ENCODE results near the gene SERTAD3.

The SERTAD3 gene

GRCh38 chr19:40403262-40403984 is 40.7 kb downstream of the SERTAD3 start:
- WGBS = 1% methylated on average over 37 of the region's 41 CpGs
- Histone ChIP-seq H3K9ac (ENCODE audit: low read depth, low read length) (peak overlapping the region; percentile 57), H3K27me3 (ENCODE audit: insufficient read depth, low read length) (no peaks in the 10 kb centered on the region)

GRCh38 chr19:40400559-40400958 is 43.6 kb downstream of the SERTAD3 start:
- Histone ChIP-seq H3K36me3 (ENCODE audit: insufficient read depth, low read length) (no peaks in the 10 kb centered on the region), H3K27me3 (ENCODE audit: insufficient read depth, low read length) (no peaks in the 10 kb centered on the region), H3K9me3 (ENCODE audit: insufficient read depth, low read depth, low read length) (no peaks in the 10 kb centered on the region), H3K27ac (ENCODE audit: low read depth, low read length) (no peak overlapping the region), H3K4me1 (ENCODE audit: insufficient read depth, low read length) (no peaks in the 10 kb centered on the region), H3K4me3 (ENCODE audit: low read length) (no peak overlapping the region), H3K9ac (ENCODE audit: low read depth, low read length) (no peak overlapping the region)
- WGBS = 89% methylated on average over 2 of the region's 3 CpGs

More at GRCh38 chr19:40403262-40403984, 40.7 kb downstream of the SERTAD3 start:
- no peaks in the 10 kb centered on the region for H3K36me3 ChIP-seq (ENCODE audit: insufficient read depth, low read length)
- no peaks in the 10 kb centered on the region for H3K9me3 ChIP-seq (ENCODE audit: insufficient read depth, low read depth, low read length)
- H3K4me3 ChIP-seq (ENCODE audit: low read length) = peak overlapping the region; percentile 74
- no peaks in the 10 kb centered on the region for H3K4me1 ChIP-seq (ENCODE audit: insufficient read depth, low read length)
- H3K27ac ChIP-seq (ENCODE audit: low read depth, low read length) = peak overlapping the region; percentile 80; the same call in 1 of the 2 replicates

GRCh38 chr19:40398417-40399131 is 45.6 kb downstream of the SERTAD3 start:
- WGBS = 90% methylated on average over 49 of the region's 49 CpGs
- Histone ChIP-seq H3K36me3 (ENCODE audit: insufficient read depth, low read length) (no peaks in the 10 kb centered on the region), H3K27me3 (ENCODE audit: insufficient read depth, low read length) (no peaks in the 10 kb centered on the region), H3K4me1 (ENCODE audit: insufficient read depth, low read length) (no peaks in the 10 kb centered on the region), H3K9me3 (ENCODE audit: insufficient read depth, low read depth, low read length) (no peaks in the 10 kb centered on the region), H3K9ac (ENCODE audit: low read depth, low read length) (no peak overlapping the region), H3K27ac (ENCODE audit: low read depth, low read length) (no peak overlapping the region), H3K4me3 (ENCODE audit: low read length) (no peak overlapping the region)

GRCh38 chr19:40397568-40397906 is 46.6 kb downstream of the SERTAD3 start:
- Histone ChIP-seq H3K9me3 (ENCODE audit: insufficient read depth, low read depth, low read length) (no peaks in the 10 kb centered on the region), H3K36me3 (ENCODE audit: insufficient read depth, low read length) (no peaks in the 10 kb centered on the region), H3K27me3 (ENCODE audit: insufficient read depth, low read length) (no peaks in the 10 kb centered on the region), H3K9ac (ENCODE audit: low read depth, low read length) (no peak overlapping the region), H3K4me3 (ENCODE audit: low read length) (no peak overlapping the region), H3K4me1 (ENCODE audit: insufficient read depth, low read length) (no peaks in the 10 kb centered on the region), H3K27ac (ENCODE audit: low read depth, low read length) (no peak overlapping the region)
- WGBS = 91% methylated on average over 22 of the region's 22 CpGs

- no peaks in the 10 kb centered on the region for H3K9me3 ChIP-seq (ENCODE audit: insufficient read depth, low read depth, low read length)
- H3K4me3 ChIP-seq (ENCODE audit: low read length) = no peak overlapping the region
- H3K27me3 ChIP-seq (ENCODE audit: insufficient read depth, low read length) = no peaks in the 10 kb centered on the region
- H3K4me1 ChIP-seq (ENCODE audit: insufficient read depth, low read length) = no peaks in the 10 kb centered on the region
- no peak overlapping the region for H3K9ac ChIP-seq (ENCODE audit: low read depth, low read length)
- WGBS = 94% methylated on average over 20 of the region's 20 CpGs
- no peak overlapping the region for H3K27ac ChIP-seq (ENCODE audit: low read depth, low read length)
- no peaks in the 10 kb centered on the region for H3K36me3 ChIP-seq (ENCODE audit: insufficient read depth, low read length)
Measured at GRCh38 chr19:40396886-40397567, 47.1 kb downstream of the SERTAD3 start.

GRCh38 chr19:40395956-40396355 is 48.2 kb downstream of the SERTAD3 start:
- Histone ChIP-seq H3K36me3 (ENCODE audit: insufficient read depth, low read length) (no peaks in the 10 kb centered on the region), H3K27ac (ENCODE audit: low read depth, low read length) (no peak overlapping the region), H3K27me3 (ENCODE audit: insufficient read depth, low read length) (no peaks in the 10 kb centered on the region), H3K4me1 (ENCODE audit: insufficient read depth, low read length) (no peaks in the 10 kb centered on the region), H3K9me3 (ENCODE audit: insufficient read depth, low read depth, low read length) (no peaks in the 10 kb centered on the region), H3K4me3 (ENCODE audit: low read length) (no peak overlapping the region), H3K9ac (ENCODE audit: low read depth, low read length) (no peak overlapping the region)
- WGBS = 92% methylated on average over 14 of the region's 14 CpGs

- H3K27ac ChIP-seq (ENCODE audit: low read depth, low read length) = no peak overlapping the region
- no peak overlapping the region for H3K9ac ChIP-seq (ENCODE audit: low read depth, low read length)
- no peaks in the 10 kb centered on the region; the same call in 1 of the 2 replicates for H3K4me1 ChIP-seq (ENCODE audit: insufficient read depth, low read length)
- H3K9me3 ChIP-seq (ENCODE audit: insufficient read depth, low read depth, low read length) = no peaks in the 10 kb centered on the region
- H3K36me3 ChIP-seq (ENCODE audit: insufficient read depth, low read length) = no peaks in the 10 kb centered on the region
- H3K4me3 ChIP-seq (ENCODE audit: low read length) = no peak overlapping the region
- H3K27me3 ChIP-seq (ENCODE audit: insufficient read depth, low read length) = no peaks in the 10 kb centered on the region
- WGBS = 84% methylated on average over 13 of the region's 13 CpGs
Measured at GRCh38 chr19:40394816-40395210, 49.3 kb downstream of the SERTAD3 start.

- no peaks in the 10 kb centered on the region for H3K27me3 ChIP-seq (ENCODE audit: insufficient read depth, low read length)
Measured at GRCh38 chr19:40393894-40394815, 50.0 kb downstream of the SERTAD3 start.

GRCh38 chr19:40392894-40393517 is 51.1 kb downstream of the SERTAD3 start:
- 84% methylated on average over 9 of the region's 9 CpGs for WGBS
- Histone ChIP-seq H3K9ac (ENCODE audit: low read depth, low read length) (no peak overlapping the region), H3K27me3 (ENCODE audit: insufficient read depth, low read length) (no peaks in the 10 kb centered on the region)

More at GRCh38 chr19:40393894-40394815, 50.0 kb downstream of the SERTAD3 start:
- H3K9me3 ChIP-seq (ENCODE audit: insufficient read depth, low read depth, low read length) = no peaks in the 10 kb centered on the region
- no peaks in the 10 kb centered on the region; the same call in 1 of the 2 replicates for H3K4me1 ChIP-seq (ENCODE audit: insufficient read depth, low read length)
- 93% methylated on average over 41 of the region's 41 CpGs for WGBS
- no peak overlapping the region for H3K4me3 ChIP-seq (ENCODE audit: low read length)
- H3K36me3 ChIP-seq (ENCODE audit: insufficient read depth, low read length) = no peaks in the 10 kb centered on the region
- no peak overlapping the region for H3K27ac ChIP-seq (ENCODE audit: low read depth, low read length)
- no peak overlapping the region for H3K9ac ChIP-seq (ENCODE audit: low read depth, low read length)

GRCh38 chr19:40392123-40392522 is 52.0 kb downstream of the SERTAD3 start:
- H3K27me3 ChIP-seq (ENCODE audit: insufficient read depth, low read length) = no peaks in the 10 kb centered on the region
- no peak overlapping the region for H3K9ac ChIP-seq (ENCODE audit: low read depth, low read length)
- H3K27ac ChIP-seq (ENCODE audit: low read depth, low read length) = no peak overlapping the region
- no peaks in the 10 kb centered on the region for H3K9me3 ChIP-seq (ENCODE audit: insufficient read depth, low read depth, low read length)
- no peak overlapping the region for H3K4me3 ChIP-seq (ENCODE audit: low read length)
- no peaks in the 10 kb centered on the region; the same call in 1 of the 2 replicates for H3K4me1 ChIP-seq (ENCODE audit: insufficient read depth, low read length)
- WGBS = 77% methylated on average over 7 of the region's 8 CpGs
- H3K36me3 ChIP-seq (ENCODE audit: insufficient read depth, low read length) = no peaks in the 10 kb centered on the region

More at GRCh38 chr19:40392894-40393517, 51.1 kb downstream of the SERTAD3 start:
- Histone ChIP-seq H3K36me3 (ENCODE audit: insufficient read depth, low read length) (no peaks in the 10 kb centered on the region), H3K4me3 (ENCODE audit: low read length) (no peak overlapping the region), H3K9me3 (ENCODE audit: insufficient read depth, low read depth, low read length) (no peaks in the 10 kb centered on the region), H3K27ac (ENCODE audit: low read depth, low read length) (no peak overlapping the region), H3K4me1 (ENCODE audit: insufficient read depth, low read length) (no peaks in the 10 kb centered on the region; the same call in 1 of the 2 replicates)
